PC-9 (cell line): ENCODE data around the gene DOCK1. TPM values are rescaled to one million over a fixed set of nuclear protein-coding genes. Genes with fewer than 3 reads are reported as not detected.

Experiments used
- BruUV-seq: library from RNA; stranded (reverse); fragments of 400-500 nt; replicated peaks from 2 replicates; lab custom pipeline; 2021; lab: Mats Ljungman, UMichigan
- CTCF ChIA-PET: fragments of 300-600 bp; sonication (Branson Sonifier 250); formaldehyde crosslinking; loops from one replicate; lab custom pipeline; 2022; ENCODE audit warnings: antibody characterized with exemption; lab: Charles Lee
- POLR2A ChIA-PET: fragments of 300-600 bp; sonication (Branson Sonifier 250); formaldehyde crosslinking; loops from one replicate; lab custom pipeline; 2022; ENCODE audit warnings: antibody characterized with exemption; ENCODE audit not compliant: unreplicated experiment; lab: Charles Lee
- DNase-seq, 2 experiments: peaks; one replicate each; pipeline versions ENCODE4 v3.0.0 to v3.0.0-alpha.2; 2015 to 2022; ENCODE audit warnings: mixed read lengths in 1 of 2
- H2AFZ ChIP-seq: fragments of 200-600 bp; sonication (generic); 2 replicates; pipeline ENCODE4 v1.8.1; 2017; ENCODE audit warnings: antibody characterized with exemption
- H3F3A ChIP-seq: fragments of 200-600 bp; sonication (generic); 2 replicates; pipeline ENCODE4 v1.8.1; 2017; ENCODE audit warnings: antibody characterized with exemption, mild to moderate bottlenecking, low read depth; ENCODE audit not compliant: insufficient read depth
- H3K27ac ChIP-seq: fragments of 200-600 bp; sonication (generic); 2 replicates; pipeline ENCODE4 v1.6.1; 2016; ENCODE audit warnings: mixed run types
- H3K27me3 ChIP-seq: fragments of 200-600 bp; sonication (generic); 2 replicates; pipeline ENCODE4 v1.6.1; 2016; ENCODE audit warnings: low read depth, mixed run types; ENCODE audit not compliant: insufficient read depth
- H3K36me3 ChIP-seq: fragments of 200-600 bp; sonication (generic); 2 replicates; pipeline ENCODE4 v1.6.1; 2016; ENCODE audit warnings: low read depth, mixed run types
- H3K4me1 ChIP-seq: fragments of 200-600 bp; sonication (generic); replicated peaks from 2 replicates; pipeline ENCODE4 v1.6.1; 2016; ENCODE audit warnings: mixed run types; ENCODE audit not compliant: insufficient read depth
- H3K4me2 ChIP-seq: fragments of 200-600 bp; sonication (generic); 2 replicates; pipeline ENCODE4 v1.6.1; 2017; ENCODE audit warnings: mixed run types
- H3K4me3 ChIP-seq: fragments of 200-600 bp; sonication (generic); 2 replicates; pipeline ENCODE4 v1.6.1; 2016; ENCODE audit warnings: mixed run types
- H3K79me2 ChIP-seq: fragments of 200-600 bp; sonication (generic); 2 replicates; pipeline ENCODE4 v1.6.1; 2017; ENCODE audit warnings: low read depth, mixed run types
- H3K9me2 ChIP-seq: fragments of 200-600 bp; sonication (generic); 2 replicates; pipeline ENCODE4 v1.8.1; 2017; ENCODE audit warnings: mild to moderate bottlenecking; ENCODE audit not compliant: insufficient read depth
- H3K9me3 ChIP-seq: fragments of 200-600 bp; sonication (generic); 2 replicates; pipeline ENCODE4 v1.8.1; 2016; ENCODE audit warnings: low read depth; ENCODE audit not compliant: insufficient read depth
- H4K20me1 ChIP-seq: fragments of 200-600 bp; sonication (generic); 2 replicates; pipeline ENCODE4 v1.8.1; 2017; ENCODE audit not compliant: insufficient read depth
- EZH2 ChIP-seq: fragments of 200-600 bp; sonication (generic); IDR thresholded peaks from 2 replicates; pipeline ENCODE4 v1.8.0; 2017; ENCODE audit warnings: antibody characterized with exemption, low read depth
- intact Hi-C: fragments of 100-400 bp; cut with micrococcal nuclease; formaldehyde crosslinking; loops from one replicate; pipeline ENCODE4 v1.10.0; 2022; ENCODE audit not compliant: unreplicated experiment
- total RNA-seq: library from RNA; stranded (reverse); gene quantifications from 2 replicates; pipeline ENCODE4 v1.2.3, GENCODE V29; 2021
- TF ChIP-seq, protein P1 (sequence below): fragments of 200-600 bp; sonication (generic); conservative IDR thresholded peaks from 2 replicates; pipeline ENCODE4 v1.6.1; 2017; ENCODE audit warnings: mixed run types, antibody characterized with exemption, mild to moderate bottlenecking, moderate library complexity

The DOCK1 gene
- total RNA-seq, 1 experiment from 2014 or later: 24.8 TPM

DNA sequence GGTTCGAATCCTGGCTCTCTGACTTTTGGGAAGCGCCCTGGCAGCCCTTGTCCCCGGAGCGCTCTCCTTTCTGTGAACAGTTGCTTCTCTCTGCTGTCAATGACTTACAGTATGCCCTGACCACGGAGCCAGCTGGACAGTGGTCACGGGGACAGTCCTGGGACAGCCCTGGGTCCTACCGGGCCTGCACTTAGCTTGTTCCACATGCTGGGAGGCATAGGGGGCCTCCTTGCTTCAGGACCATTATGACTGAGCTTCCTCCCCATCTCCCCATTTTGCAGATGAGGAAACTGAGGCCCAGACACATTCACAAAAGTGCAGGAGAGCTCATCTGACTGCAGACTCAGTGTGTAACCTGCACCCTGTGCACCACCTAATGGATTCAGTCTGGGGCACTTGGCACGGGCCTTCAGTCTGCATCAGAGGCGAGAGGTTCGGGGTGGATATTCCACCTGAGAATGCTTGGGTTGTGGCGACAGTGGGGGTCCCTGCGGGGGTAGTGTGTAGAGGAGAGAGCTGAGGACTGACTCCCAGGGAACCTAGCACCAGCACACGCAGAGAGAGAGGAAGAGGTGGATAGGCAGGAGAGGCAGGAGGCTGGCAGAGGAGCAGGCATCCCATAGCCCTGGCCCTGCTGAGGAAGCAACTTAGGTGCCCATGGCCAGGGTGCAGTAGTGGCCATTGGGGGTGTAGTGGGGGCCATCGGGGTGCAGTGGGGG lies 1.6 kb downstream of the DOCK1 start:
- ChIA-PET POLR2A (no interaction called here), CTCF (no interaction called here)
- TF ChIP-seq, protein P1, sequence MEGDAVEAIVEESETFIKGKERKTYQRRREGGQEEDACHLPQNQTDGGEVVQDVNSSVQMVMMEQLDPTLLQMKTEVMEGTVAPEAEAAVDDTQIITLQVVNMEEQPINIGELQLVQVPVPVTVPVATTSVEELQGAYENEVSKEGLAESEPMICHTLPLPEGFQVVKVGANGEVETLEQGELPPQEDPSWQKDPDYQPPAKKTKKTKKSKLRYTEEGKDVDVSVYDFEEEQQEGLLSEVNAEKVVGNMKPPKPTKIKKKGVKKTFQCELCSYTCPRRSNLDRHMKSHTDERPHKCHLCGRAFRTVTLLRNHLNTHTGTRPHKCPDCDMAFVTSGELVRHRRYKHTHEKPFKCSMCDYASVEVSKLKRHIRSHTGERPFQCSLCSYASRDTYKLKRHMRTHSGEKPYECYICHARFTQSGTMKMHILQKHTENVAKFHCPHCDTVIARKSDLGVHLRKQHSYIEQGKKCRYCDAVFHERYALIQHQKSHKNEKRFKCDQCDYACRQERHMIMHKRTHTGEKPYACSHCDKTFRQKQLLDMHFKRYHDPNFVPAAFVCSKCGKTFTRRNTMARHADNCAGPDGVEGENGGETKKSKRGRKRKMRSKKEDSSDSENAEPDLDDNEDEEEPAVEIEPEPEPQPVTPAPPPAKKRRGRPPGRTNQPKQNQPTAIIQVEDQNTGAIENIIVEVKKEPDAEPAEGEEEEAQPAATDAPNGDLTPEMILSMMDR: no peak
- no peak for TF ChIP-seq EZH2
- Histone ChIP-seq H4K20me1 (no peaks in the 10 kb centered on the region), H3K4me3 (no peak overlapping the region), H3K9me3 (no peaks in the 10 kb centered on the region), H3K79me2 (peaks cover 7% of the 10 kb centered on the region; the same call in 1 of the 2 replicates), H2AFZ (no peak overlapping the region), H3K36me3 (no peaks in the 10 kb centered on the region), H3K27me3 (no peaks in the 10 kb centered on the region), H3K9me2 (no peaks in the 10 kb centered on the region), H3F3A (peaks cover 11% of the 10 kb centered on the region), H3K4me1 (peaks cover 22% of the 10 kb centered on the region), H3K27ac (no peak overlapping the region), H3K4me2 (peak overlapping the region; percentile 72; the same call in 1 of the 2 replicates)
- no peak for DNase-seq
- intact Hi-C loops: loop anchor here (10.0 kb wide), 2 partner anchors 512 to 1032 kb away; no protein-coding TSS in a partner anchor
- no TSS peak for BruUV-seq

DNA sequence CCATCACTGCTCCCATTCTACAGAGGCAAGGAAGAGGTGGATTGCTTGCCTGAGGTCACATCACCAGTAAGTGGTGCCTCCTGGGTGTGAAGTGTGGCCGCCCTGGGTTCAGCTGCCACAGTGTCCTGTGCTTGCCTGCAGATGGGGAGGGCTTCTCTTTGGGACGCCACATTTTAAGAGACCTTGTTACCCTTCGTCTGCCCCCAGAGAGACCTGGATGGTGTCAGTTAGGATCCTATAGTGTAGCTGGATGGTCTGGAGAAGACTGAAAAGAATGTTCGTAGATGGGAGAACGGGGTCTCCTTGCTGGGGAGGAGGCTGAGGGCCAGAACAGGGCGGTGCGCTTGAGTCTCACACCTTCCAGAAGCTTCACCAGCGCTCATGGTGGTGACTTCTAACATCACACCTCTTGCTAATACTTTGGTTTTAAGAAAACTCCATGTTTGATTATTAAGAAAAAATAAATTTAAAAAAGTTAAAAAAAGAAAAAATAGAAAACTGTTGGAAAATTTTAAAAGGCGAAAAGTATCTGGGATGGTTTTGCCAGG lies 2.3 kb downstream of the DOCK1 start:
- H3K27me3 ChIP-seq: no peaks in the 10 kb centered on the region
- H3K36me3 ChIP-seq: no peaks in the 10 kb centered on the region
- H3K79me2 ChIP-seq: peaks cover 9% of the 10 kb centered on the region; the same call in 1 of the 2 replicates
- H2AFZ ChIP-seq: no peak overlapping the region
- peaks cover 17% of the 10 kb centered on the region for H3K4me1 ChIP-seq
- no TSS peak for BruUV-seq
- H3K9me2 ChIP-seq: no peaks in the 10 kb centered on the region
- ChIA-PET CTCF (no interaction called here), POLR2A (no interaction called here)
- peaks cover 8% of the 10 kb centered on the region for H3F3A ChIP-seq
- no peaks in the 10 kb centered on the region for H3K9me3 ChIP-seq
- no peaks in the 10 kb centered on the region for H4K20me1 ChIP-seq
- intact Hi-C loops: loop anchor here (10.0 kb wide), 2 partner anchors 513 to 1033 kb away; no protein-coding TSS in a partner anchor
- no peak overlapping the region for H3K4me2 ChIP-seq
- DNase-seq: no peak
- TF ChIP-seq EZH2: no peak
- TF ChIP-seq, protein P1: no peak
- H3K27ac ChIP-seq: no peak overlapping the region
- H3K4me3 ChIP-seq: no peak overlapping the region

DNA sequence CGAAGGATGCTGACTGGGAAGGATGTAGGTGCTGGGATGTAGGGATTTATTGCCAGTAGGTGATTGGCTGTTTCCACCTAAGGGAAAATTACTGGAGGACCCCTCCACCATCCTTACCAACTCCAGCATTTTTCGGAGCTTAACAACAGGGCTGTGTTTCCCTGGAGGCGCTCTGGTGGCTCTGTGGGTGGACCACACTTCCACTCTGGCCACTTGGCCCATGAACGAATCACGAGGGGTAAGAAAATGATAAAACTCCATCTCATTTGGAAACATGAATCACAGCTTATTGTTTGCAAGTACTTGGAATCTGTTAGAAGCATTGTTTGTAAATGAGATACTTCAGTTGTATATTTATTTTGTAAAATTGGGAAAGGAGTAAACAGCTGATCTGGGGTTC lies 3.0 kb downstream of the DOCK1 start:
- intact Hi-C loops: loop anchor here (10.0 kb wide), 2 partner anchors 513 to 1033 kb away; no protein-coding TSS in a partner anchor
- Histone ChIP-seq H3K4me3 (no peak overlapping the region), H3K4me1 (peaks cover 10% of the 10 kb centered on the region), H4K20me1 (no peaks in the 10 kb centered on the region), H3K27me3 (no peaks in the 10 kb centered on the region), H3K9me2 (no peaks in the 10 kb centered on the region), H3K27ac (no peak overlapping the region), H2AFZ (no peak overlapping the region), H3K4me2 (no peak overlapping the region), H3K79me2 (peaks cover 9% of the 10 kb centered on the region; the same call in 1 of the 2 replicates), H3F3A (peaks cover under 1% of the 10 kb centered on the region; the same call in 1 of the 2 replicates), H3K36me3 (no peaks in the 10 kb centered on the region), H3K9me3 (no peaks in the 10 kb centered on the region)
- TF ChIP-seq, protein P1: no peak
- TF ChIP-seq EZH2: no peak
- no TSS peak for BruUV-seq
- DNase-seq: no peak
- ChIA-PET CTCF (no interaction called here), POLR2A (no interaction called here)
